D721Med (cell line): ENCODE measurements around the gene CHI3L2.

Experiments used
- DNase-seq: peaks from one replicate; pipeline ENCODE4 v3.0.0; 2011; ENCODE audit warnings: low spot score; ENCODE audit not compliant: insufficient read length
- FAIRE-seq: peaks from 2 replicates; lab custom pipeline; 2011; peaks lifted over from hg19 to GRCh38; lab: Jason Lieb, UNC
- TF ChIP-seq, protein P1 (sequence below): IDR thresholded peaks from 2 replicates; pipeline ENCODE4 v1.5.1; 2012; ENCODE audit warnings: mild to moderate bottlenecking, control low read depth; ENCODE audit not compliant: insufficient read depth; ENCODE audit errors: missing control alignments

CHI3L2 gene

DNA sequence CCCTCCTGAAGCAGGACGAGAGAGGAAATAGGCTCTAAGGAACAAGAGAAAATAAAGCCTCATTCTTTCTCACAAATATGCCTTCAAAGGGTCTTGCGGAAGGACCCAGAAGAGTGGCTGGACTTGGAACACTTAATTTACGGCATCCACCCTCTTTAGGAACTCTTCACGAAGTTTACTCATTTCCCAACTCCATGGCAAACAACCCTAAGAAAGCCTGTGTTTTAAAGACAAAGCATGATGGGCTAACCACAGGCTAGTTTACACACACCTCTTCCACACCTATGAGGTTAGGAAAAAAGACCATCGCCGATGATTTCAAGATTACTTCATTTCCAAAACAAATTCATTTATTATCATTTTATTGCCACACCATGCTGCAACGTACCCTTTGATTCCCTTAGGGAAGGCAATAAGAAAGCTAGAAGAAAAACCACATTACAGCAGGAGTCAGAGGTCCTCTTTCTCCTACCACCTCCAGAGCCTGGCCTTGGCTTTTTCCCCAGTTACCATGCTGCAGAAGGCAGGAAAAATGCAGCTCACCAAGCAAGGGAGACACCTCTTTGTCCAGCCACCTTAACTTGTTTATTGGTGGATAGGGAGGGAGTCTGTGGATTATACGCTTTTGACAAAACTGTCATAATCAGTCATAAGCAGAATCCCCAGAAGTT is 29.6 kb downstream of the CHI3L2 start:
- TF ChIP-seq, protein P1, sequence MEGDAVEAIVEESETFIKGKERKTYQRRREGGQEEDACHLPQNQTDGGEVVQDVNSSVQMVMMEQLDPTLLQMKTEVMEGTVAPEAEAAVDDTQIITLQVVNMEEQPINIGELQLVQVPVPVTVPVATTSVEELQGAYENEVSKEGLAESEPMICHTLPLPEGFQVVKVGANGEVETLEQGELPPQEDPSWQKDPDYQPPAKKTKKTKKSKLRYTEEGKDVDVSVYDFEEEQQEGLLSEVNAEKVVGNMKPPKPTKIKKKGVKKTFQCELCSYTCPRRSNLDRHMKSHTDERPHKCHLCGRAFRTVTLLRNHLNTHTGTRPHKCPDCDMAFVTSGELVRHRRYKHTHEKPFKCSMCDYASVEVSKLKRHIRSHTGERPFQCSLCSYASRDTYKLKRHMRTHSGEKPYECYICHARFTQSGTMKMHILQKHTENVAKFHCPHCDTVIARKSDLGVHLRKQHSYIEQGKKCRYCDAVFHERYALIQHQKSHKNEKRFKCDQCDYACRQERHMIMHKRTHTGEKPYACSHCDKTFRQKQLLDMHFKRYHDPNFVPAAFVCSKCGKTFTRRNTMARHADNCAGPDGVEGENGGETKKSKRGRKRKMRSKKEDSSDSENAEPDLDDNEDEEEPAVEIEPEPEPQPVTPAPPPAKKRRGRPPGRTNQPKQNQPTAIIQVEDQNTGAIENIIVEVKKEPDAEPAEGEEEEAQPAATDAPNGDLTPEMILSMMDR, result no peak
- DNase-seq, result no peak
- FAIRE-seq, result no peak

DNA sequence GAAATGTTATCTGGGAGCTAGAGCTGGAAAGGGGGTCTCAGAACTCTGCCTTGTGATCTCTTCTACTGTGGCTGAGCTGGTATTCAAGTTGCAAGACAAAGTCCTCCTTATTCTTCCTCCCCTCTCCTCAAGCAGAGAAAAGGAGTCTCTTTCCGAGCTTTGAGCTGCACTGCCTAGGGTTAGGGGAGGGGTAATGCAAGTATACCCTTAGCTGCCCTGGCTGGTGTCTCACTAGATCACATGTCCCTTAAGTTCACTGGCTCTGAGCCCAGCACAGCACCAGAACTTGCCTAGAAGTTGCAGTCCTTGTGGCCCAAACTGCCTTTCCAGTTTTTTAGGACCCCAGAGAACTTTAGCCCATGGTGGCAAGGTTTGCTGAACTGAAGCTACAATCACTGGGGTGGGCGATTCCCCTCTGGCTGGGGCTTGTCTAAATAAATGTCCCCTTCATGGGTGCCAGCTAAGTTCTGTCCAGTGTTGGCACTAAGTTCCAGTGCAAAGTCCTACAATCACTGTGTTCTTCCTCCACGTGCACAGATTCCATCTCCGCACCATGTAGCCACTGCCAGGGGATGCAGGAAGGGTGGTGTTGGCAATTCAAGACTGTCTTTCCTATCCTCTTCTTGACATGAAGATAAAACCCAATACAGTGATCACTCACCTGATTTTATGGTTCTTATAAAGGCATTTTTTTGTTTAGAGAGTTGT is 40.4 kb downstream of the CHI3L2 start:
- DNase-seq (no peak), FAIRE-seq (no peak)
- TF ChIP-seq, protein P1, result no peak

GRCh38 chr1:111269825-111270406 is 42.4 kb downstream of the CHI3L2 start:
- TF ChIP-seq, protein P1, result no peak
- FAIRE-seq, result no peak
- no peak for DNase-seq

- TF ChIP-seq, protein P1, result no peak
- FAIRE-seq (no peak), DNase-seq (no peak)
Measured at GRCh38 chr1:111270771-111271463, 43.4 kb downstream of the CHI3L2 start.

DNA sequence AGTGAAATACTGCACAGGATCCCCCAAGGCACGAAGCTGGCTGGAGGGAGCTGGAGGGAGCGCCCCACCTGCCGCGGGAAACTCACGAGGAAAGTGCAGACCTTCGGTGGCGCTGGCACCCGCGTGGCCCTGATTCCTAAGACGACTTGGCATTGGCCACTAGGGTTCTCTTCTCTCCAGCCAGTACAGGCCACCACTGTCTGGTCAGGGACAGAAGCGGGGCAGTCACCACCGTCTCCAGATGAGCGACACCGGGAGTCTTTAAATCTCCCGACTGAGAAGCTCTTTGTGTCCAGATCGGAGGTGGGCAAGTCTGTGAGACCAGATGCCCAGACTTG is 43.9 kb downstream of the CHI3L2 start:
- TF ChIP-seq, protein P1, result no peak
- no peak for DNase-seq
- FAIRE-seq, result no peak

- no peak for FAIRE-seq
- TF ChIP-seq, protein P1, result no peak
Measured at GRCh38 chr1:111272081-111272480, 44.6 kb downstream of the CHI3L2 start.

More at GRCh38 chr1:111272081-111272480, 44.6 kb downstream of the CHI3L2 start:
- DNase-seq, result no peak
